ENCODE results near the gene SLC44A1. TPM values are rescaled to one million over a fixed set of nuclear protein-coding genes. Genes with fewer than 3 reads are reported as not detected.

SLC44A1 gene
- 10 to 100 TPM; 15.2 to 22.2 (median 17.2) TPM for polyA plus RNA-seq (ENCODE audit: insufficient read length in 10 of 10)
- long read RNA-seq, donor 1, full-length matches to known transcripts = 1 of 1 reads
- long read RNA-seq, donor 1, partial matches to known transcripts = 0 of 1 reads
- long read RNA-seq, donor 1, other reads (novel, unspliced or antisense) = 0 of 1 reads
- long read RNA-seq, donor 2, full-length matches to known transcripts = 2 of 2 reads
- long read RNA-seq, donor 2, partial matches to known transcripts = 0 of 2 reads
- long read RNA-seq, donor 2, other reads (novel, unspliced or antisense) = 0 of 2 reads
- long read RNA-seq, donor 3 = 0 reads
- long read RNA-seq, donor 4, full-length matches to known transcripts = 3 of 3 reads
- long read RNA-seq, donor 4, partial matches to known transcripts = 0 of 3 reads
- long read RNA-seq, donor 4, other reads (novel, unspliced or antisense) = 0 of 3 reads
- long read RNA-seq, donor 5, full-length matches to known transcripts = 2 of 19 reads
- long read RNA-seq, donor 5, partial matches to known transcripts = 17 of 19 reads
- long read RNA-seq, donor 5, other reads (novel, unspliced or antisense) = 0 of 19 reads
- long read RNA-seq, donor 6 = 0 reads
- long read RNA-seq, donor 7, full-length matches to known transcripts = 1 of 1 reads
- long read RNA-seq, donor 7, partial matches to known transcripts = 0 of 1 reads
- long read RNA-seq, donor 7, other reads (novel, unspliced or antisense) = 0 of 1 reads
- long read RNA-seq, donor 8, full-length matches to known transcripts = 2 of 2 reads
- long read RNA-seq, donor 8, partial matches to known transcripts = 0 of 2 reads
- long read RNA-seq, donor 8, other reads (novel, unspliced or antisense) = 0 of 2 reads
- long read RNA-seq, donor 9 = 0 reads

GRCh38 chr9:105244003-105244733 is at the start of gene SLC44A1:
TSS of gene SLC44A1 (plus strand) at chr9:105244651. CDS start at chr9:105244869, 218 bp downstream.
- DNase-seq = peak; percentile 95 to 98 (median 95)

- no peak for DNase-seq
Observed at GRCh38 chr9:105195259-105195658, 49.2 kb upstream of the SLC44A1 start.

GRCh38 chr9:105198023-105198422 is 46.4 kb upstream of the SLC44A1 start:
- no peak for DNase-seq

GRCh38 chr9:105198865-105199264 is 45.6 kb upstream of the SLC44A1 start:
- DNase-seq = no peak

- DNase-seq = no peak
Observed at GRCh38 chr9:105204416-105204815, 40.0 kb upstream of the SLC44A1 start.

GRCh38 chr9:105205787-105206495 is 38.5 kb upstream of the SLC44A1 start:
- DNase-seq = peak; percentile 65 to 91 (median 83)

GRCh38 chr9:105206496-105206820 is 38.0 kb upstream of the SLC44A1 start:
- no peak for DNase-seq

GRCh38 chr9:105206821-105207699 is 37.4 kb upstream of the SLC44A1 start:
- DNase-seq = peak in 2 of 3 donors; percentile 13 to 40

- no peak for DNase-seq
Observed at GRCh38 chr9:105216440-105217178, 27.8 kb upstream of the SLC44A1 start.

GRCh38 chr9:105218673-105219072 is 25.8 kb upstream of the SLC44A1 start:
- DNase-seq = no peak

- no peak for DNase-seq
Observed at GRCh38 chr9:105219291-105219805, 25.1 kb upstream of the SLC44A1 start.

- DNase-seq = no peak
Observed at GRCh38 chr9:105220451-105220850, 24.0 kb upstream of the SLC44A1 start.

- no peak for DNase-seq
Observed at GRCh38 chr9:105223544-105224140, 20.8 kb upstream of the SLC44A1 start.

GRCh38 chr9:105226055-105226454 is 18.4 kb upstream of the SLC44A1 start:
- DNase-seq = no peak

GRCh38 chr9:105232207-105232606 is 12.2 kb upstream of the SLC44A1 start:
- DNase-seq = no peak

GRCh38 chr9:105233873-105234272 is 10.6 kb upstream of the SLC44A1 start:
- DNase-seq = peak in 1 of 3 donors; percentile 6

- no peak for DNase-seq
Observed at GRCh38 chr9:105236261-105236660, 8.2 kb upstream of the SLC44A1 start.

GRCh38 chr9:105237246-105237645 is 7.2 kb upstream of the SLC44A1 start:
- no peak for DNase-seq

GRCh38 chr9:105238302-105238701 is 6.1 kb upstream of the SLC44A1 start:
- no peak for DNase-seq
